ENCODE results near the gene RHOU.
A peak's percentile ranks its signal among the peaks of the same experiment; 100 is the strongest.
"Not testable (repeated sequence)": the region's sequence is repeated elsewhere in the genome, so short reads cannot be mapped to it uniquely, and the experiment has no call there.

The RHOU gene

GRCh38 chr1:228765168-228765946, 30.1 kb downstream of the RHOU start:
- DNase-seq, result no peak

DNA sequence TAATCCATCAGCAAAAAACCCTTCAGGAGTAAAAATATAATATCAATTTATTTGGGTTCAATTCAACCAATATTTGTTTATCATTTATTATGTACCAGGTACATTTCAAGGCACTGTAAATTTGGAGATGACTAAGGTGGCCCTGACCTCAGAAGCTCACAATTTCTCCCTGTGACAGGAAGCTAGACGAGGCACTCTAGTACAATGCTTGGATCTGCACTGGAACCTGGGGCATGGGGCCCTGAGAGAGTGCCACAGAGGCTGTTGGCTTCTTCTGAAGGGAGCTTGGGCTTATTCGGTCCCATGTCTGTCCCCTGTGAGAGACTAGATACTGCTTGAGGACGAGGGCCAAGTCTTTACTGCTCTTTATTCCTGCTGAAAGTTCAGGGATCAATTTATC, 31.5 kb downstream of the RHOU start:
- DNase-seq, result no peak

DNA sequence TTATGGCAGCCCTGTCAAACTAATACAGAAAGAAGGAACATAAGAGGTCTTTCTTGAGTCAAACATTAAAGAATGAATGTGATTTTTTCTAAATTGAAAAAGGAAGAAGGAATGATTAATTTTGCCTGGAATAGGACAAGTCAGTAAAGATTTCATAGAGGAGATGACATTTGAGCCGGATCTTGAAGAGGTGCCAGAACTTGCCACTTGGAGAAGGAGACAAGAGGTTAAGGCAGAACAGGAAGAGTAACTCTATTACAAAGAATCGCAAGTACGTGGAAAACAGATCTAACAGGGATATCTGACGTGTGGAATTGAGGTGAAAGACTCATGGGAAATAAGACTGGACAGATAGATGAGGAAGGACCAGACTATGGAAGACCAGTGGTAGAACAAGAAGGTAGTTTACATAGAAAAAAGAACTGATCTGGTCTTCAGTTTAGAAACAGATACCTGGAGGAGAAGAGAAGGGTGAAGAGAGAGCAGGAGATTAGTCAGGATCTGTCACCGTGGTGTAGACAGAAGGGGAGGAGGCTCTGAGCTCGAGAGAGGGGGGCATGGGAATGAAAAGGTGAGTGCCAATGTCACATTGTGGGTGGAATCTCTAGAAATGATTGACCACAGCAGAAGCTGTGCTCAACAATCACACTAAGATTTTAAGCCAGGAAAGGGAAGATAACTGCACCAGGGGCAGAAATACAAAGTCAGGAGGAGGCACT, 32.5 kb downstream of the RHOU start:
- DNase-seq, result no peak

- no peak for DNase-seq
These were observed 33.2 kb downstream of the RHOU start for GRCh38 chr1:228768355-228769000.

- no peak for DNase-seq
These were observed 35.5 kb downstream of the RHOU start for GRCh38 chr1:228770779-228771223.

DNA sequence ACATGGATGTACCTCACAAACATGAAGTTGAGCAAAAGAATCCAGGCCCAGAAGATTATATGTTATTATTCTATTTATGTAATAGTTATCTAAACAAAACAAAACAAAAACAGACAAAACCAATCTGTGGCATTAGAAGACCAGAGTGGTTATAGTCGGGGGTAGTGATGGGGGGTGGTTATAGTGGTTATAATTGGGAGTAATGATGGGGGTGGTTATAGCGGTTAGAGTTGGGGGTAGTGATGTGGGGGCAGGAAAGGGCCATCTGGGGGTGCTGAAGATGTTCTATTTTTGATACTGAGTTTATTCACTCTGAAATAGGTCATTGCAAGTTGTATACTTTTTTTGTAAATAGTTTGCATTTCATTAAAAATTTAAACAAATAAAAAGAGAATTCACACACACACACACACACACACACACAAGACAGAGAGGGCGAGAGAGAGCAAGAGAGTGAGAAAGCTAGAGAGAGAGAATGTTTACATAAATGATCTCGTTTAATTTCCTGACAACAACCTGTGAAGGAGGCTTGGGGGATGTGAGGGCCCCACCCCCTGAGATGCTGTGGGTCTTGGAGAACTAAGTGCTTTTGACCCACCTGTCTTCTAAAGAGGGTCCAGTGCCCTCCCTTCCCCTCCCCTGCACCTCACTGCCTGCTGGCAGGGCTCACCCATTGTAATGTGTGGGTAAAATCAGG, 37.4 kb downstream of the RHOU start:
- DNase-seq, result no peak

GRCh38 chr1:228775946-228776345, 40.7 kb downstream of the RHOU start:
- not testable (repeated sequence) for DNase-seq

GRCh38 chr1:228776449-228776848, 41.2 kb downstream of the RHOU start:
- no peak for DNase-seq

- no peak for DNase-seq
These were observed 42.0 kb downstream of the RHOU start for GRCh38 chr1:228777236-228777635.

DNA sequence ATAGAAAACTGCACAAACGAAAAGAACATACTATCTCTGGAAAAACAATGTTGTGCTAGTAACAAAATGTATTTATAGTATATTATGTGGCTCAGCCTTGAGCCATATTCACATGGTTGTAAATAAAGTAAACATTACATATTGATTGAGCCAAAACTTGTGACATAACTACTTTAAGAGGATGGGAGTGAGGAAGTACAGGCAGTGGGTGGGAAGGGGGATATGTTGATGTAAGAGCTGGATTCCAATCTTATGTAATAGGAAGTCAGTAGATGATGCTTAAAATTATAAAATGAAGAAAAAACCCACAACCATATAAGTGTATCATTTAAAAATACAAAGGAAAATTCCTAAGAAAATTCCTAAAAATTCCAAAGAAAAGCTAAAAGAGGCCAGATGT, 42.7 kb downstream of the RHOU start:
- DNase-seq, result peak; percentile 12 to 32

- peak in 1 of 2 experiments; percentile 14 for DNase-seq
These were observed 43.2 kb downstream of the RHOU start for GRCh38 chr1:228778466-228778865.

- DNase-seq, result peak; percentile 74 to 80
These were observed 43.7 kb downstream of the RHOU start for GRCh38 chr1:228778961-228779360.

- DNase-seq, result no peak
These were observed 46.0 kb downstream of the RHOU start for GRCh38 chr1:228781161-228781808.

- DNase-seq, result no peak
These were observed 46.8 kb downstream of the RHOU start for GRCh38 chr1:228781809-228782661.

GRCh38 chr1:228782662-228783417, 47.6 kb downstream of the RHOU start:
- no peak for DNase-seq

- DNase-seq, result no peak
These were observed 48.2 kb downstream of the RHOU start for GRCh38 chr1:228783418-228784040.

GRCh38 chr1:228784181-228784580, 48.9 kb downstream of the RHOU start:
- DNase-seq, result no peak

DNA sequence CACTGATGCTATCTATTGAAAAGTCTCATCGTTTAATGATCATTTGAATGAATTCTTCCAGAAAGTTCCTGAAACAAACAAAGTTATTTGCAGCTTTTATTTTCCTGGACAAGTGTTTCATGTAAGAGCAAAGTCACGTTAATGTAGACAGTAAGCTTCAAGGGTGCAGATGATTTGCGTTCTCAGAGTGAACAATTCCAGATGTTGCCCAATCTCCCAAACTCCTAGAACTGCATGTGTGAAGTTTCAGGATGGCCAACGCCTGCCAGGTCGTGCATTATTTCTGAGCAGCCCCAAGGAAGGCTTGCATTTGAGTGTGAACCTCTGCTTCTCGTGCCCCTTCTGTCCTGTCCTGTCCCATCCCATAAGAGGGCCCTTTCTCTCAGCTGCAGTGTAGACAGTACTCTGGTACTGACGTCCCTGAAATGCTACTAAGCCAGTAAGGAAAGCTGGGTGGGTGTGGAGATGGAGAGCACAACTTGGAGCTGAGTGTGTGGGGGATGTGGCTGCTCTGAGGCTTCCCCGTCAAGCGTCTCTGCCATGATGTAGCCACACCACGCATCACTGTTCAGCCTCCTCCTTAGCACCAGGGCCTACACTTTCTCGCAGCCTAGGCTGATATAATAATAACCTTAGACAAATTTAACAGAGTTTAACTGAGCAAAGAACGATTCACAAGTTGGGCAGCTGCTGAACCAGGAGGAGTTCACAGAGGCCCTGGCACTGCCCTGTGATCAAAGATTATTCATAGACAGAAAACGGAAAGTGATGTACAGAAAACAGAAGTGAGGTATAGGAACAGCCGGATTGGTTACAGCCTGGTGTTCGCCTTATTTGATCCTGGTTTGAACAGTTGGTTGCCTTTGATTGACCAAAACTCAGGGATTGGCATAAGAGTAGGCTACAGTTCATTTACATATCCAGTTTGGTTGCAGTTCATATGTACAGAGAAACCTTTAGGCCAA, 50.4 kb downstream of the RHOU start:
- no peak for DNase-seq

All from AML-193 (cell line).